Measurements from ENCODE around the gene SLC7A8.

Gene SLC7A8

DNA sequence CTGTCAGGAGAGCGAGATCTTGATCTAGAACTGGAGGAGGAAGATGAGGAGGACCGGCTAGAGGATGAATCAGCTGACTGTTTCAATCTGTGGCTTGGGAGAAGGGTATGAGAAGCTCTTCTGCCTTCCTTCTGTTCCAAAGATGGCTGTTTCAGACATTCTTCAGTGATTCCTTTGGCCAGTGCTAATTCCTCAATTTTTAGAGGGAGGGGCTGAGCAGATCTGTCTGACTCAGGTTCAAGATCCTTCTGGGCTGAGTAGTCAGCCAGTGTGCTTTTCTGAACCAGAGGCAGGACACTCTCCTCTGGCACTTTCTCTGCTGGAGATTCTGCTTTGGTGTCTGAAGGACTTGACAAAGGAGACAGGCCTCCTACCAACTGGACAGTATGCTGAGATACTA lies 103.7 kb downstream of the SLC7A8 start:
- peaks cover 40 to 99% of the 10 kb centered on the region in 2 donors for H3K36me3 ChIP-seq (replicated peaks in 1 of 2; ENCODE audit: control insufficient read depth in 2 of 2, insufficient read depth in 2 of 2, low read length in 2 of 2)
- no peak overlapping the region for H3K27ac ChIP-seq (replicated peaks; ENCODE audit: low read length)
- H3K14ac ChIP-seq (ENCODE audit: low read length), result no peak overlapping the region

DNA sequence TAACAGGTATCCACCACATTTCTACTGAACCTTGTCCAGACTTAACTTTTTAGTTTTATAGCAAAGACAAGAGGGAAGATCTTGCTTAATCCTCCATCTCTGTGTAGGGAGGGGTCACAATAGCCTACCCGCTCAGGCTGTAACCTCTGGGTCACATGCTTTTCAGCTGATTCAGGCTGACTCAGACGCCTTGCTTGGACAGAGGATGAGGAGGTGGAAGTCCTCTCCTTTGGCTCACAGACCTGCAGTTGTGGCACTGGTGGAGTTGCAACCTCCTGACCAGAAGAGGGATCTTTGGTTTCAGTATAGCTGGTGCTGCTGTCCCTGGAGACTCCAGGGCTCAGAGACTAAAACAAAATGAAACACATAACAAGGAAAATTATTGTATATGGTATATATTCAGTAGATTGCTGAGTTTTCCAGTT lies 104.8 kb downstream of the SLC7A8 start:
- H3K36me3 ChIP-seq (replicated peaks in 1 of 2; ENCODE audit: control insufficient read depth in 2 of 2, insufficient read depth in 2 of 2, low read length in 2 of 2), result peaks cover 41 to 96% of the 10 kb centered on the region in 2 donors
- no peak overlapping the region for H2BK12ac ChIP-seq (ENCODE audit: low read length)
- no peak overlapping the region for H2AFZ ChIP-seq (ENCODE audit: low read length)
- H3K4me1 ChIP-seq (ENCODE audit: control insufficient read depth in 2 of 2, insufficient read depth in 1 of 2, low read depth in 1 of 2, low read length in 2 of 2), result peaks cover 0 to 3% of the 10 kb centered on the region in 2 donors
- no peak overlapping the region for H3K27ac ChIP-seq (replicated peaks; ENCODE audit: low read length)
- H4K91ac ChIP-seq (ENCODE audit: low read depth, low read length, poor library complexity), result no peak overlapping the region
- H3K4me3 ChIP-seq (ENCODE audit: low read length in 2 of 2), result no peak overlapping the region
- no peak overlapping the region for H3K4me2 ChIP-seq (ENCODE audit: insufficient read depth, low read length, poor library complexity, severe bottlenecking)
- no peak overlapping the region for H4K8ac ChIP-seq (ENCODE audit: low read depth, low read length)
- peak overlapping the region; percentile 87 for H3K23ac ChIP-seq (ENCODE audit: low read depth, low read length, poor library complexity)
- no peaks in the 10 kb centered on the region for H3K9me3 ChIP-seq (replicated peaks in 1 of 2; ENCODE audit: control insufficient read depth in 2 of 2, insufficient read depth in 1 of 2, low read depth in 1 of 2, low read length in 2 of 2)
- no peak overlapping the region for H2BK120ac ChIP-seq (ENCODE audit: low read depth, low read length)
- H3K4ac ChIP-seq (ENCODE audit: low read length), result no peak overlapping the region
- no CpG with 5 or more reads among the region's 2 CpGs for WGBS, 2 donors (ENCODE audit: extremely low coverage in 2 of 2, insufficient read length in 2 of 2, insufficient replicate concordance in 1 of 2)
- no peaks in the 10 kb centered on the region for H3K27me3 ChIP-seq (ENCODE audit: control insufficient read depth in 3 of 3, insufficient read depth in 3 of 3, low read depth in 1 of 3, low read length in 3 of 3)
- no peak overlapping the region for H2BK15ac ChIP-seq (ENCODE audit: low read length)
- peak overlapping the region; percentile 33 for H3K9ac ChIP-seq (ENCODE audit: low read depth, low read length, poor library complexity)
- DNase-seq (ENCODE audit: low spot score), result no peak
- no peaks in the 10 kb centered on the region for H3K79me1 ChIP-seq (ENCODE audit: low read depth, low read length)
- no peak overlapping the region for H3K14ac ChIP-seq (ENCODE audit: low read length)
- no peak overlapping the region for H3K18ac ChIP-seq (ENCODE audit: low read length)
- no peak overlapping the region for H2BK5ac ChIP-seq (ENCODE audit: low read length)
- no peak overlapping the region for H2AK5ac ChIP-seq (ENCODE audit: low read depth, low read length)

More for the DNA sequence above, 103.7 kb downstream of the SLC7A8 start:
- Histone ChIP-seq H2AK5ac (ENCODE audit: low read depth, low read length) (no peak overlapping the region), H4K91ac (ENCODE audit: low read depth, low read length, poor library complexity) (no peak overlapping the region), H3K23ac (ENCODE audit: low read depth, low read length, poor library complexity) (no peak overlapping the region), H3K9ac (ENCODE audit: low read depth, low read length, poor library complexity) (no peak overlapping the region), H2AFZ (ENCODE audit: low read length) (no peak overlapping the region), H3K4ac (ENCODE audit: low read length) (no peak overlapping the region), H2BK5ac (ENCODE audit: low read length) (no peak overlapping the region), H3K9me3 (replicated peaks in 1 of 2; ENCODE audit: control insufficient read depth in 2 of 2, insufficient read depth in 1 of 2, low read depth in 1 of 2, low read length in 2 of 2) (no peaks in the 10 kb centered on the region), H3K4me1 (ENCODE audit: control insufficient read depth in 2 of 2, insufficient read depth in 1 of 2, low read depth in 1 of 2, low read length in 2 of 2) (peaks cover 0 to 3% of the 10 kb centered on the region in 2 donors), H3K27me3 (ENCODE audit: control insufficient read depth in 3 of 3, insufficient read depth in 3 of 3, low read depth in 1 of 3, low read length in 3 of 3) (no peaks in the 10 kb centered on the region), H3K4me3 (ENCODE audit: low read length in 2 of 2) (no peak overlapping the region), H2BK12ac (ENCODE audit: low read length) (no peak overlapping the region), H2BK120ac (ENCODE audit: low read depth, low read length) (no peak overlapping the region), H2BK15ac (ENCODE audit: low read length) (no peak overlapping the region), H4K8ac (ENCODE audit: low read depth, low read length) (no peak overlapping the region), H3K4me2 (ENCODE audit: insufficient read depth, low read length, poor library complexity, severe bottlenecking) (no peak overlapping the region), H3K18ac (ENCODE audit: low read length) (no peak overlapping the region), H3K79me1 (ENCODE audit: low read depth, low read length) (no peaks in the 10 kb centered on the region)
- no CpG with 5 or more reads among the region's 2 CpGs for WGBS, 2 donors (ENCODE audit: extremely low coverage in 2 of 2, insufficient read length in 2 of 2, insufficient replicate concordance in 1 of 2)
- DNase-seq (ENCODE audit: low spot score), result no peak

DNA sequence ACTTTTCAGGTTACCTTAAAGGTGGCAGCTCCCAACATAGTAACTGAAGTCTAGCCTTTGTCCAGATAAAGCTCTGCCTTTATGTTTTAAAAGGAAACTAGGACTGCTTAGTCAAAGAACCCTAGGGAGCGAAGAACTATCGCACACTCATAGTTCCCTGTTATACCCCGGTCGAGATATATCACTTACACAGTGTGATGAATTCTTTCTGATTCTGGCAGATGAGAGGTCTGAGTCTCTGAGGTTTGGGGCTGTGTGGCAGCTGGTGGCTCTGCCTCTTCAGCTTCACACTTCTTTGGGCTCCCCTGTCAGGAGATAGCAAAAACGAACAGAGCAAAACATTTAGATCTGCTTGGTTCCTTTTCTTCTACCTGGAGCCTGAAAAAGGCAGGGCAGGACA lies 105.5 kb downstream of the SLC7A8 start:
- H2BK12ac ChIP-seq (ENCODE audit: low read length), result no peak overlapping the region
- no peak overlapping the region for H3K4me2 ChIP-seq (ENCODE audit: insufficient read depth, low read length, poor library complexity, severe bottlenecking)
- H3K4me1 ChIP-seq (ENCODE audit: control insufficient read depth in 2 of 2, insufficient read depth in 1 of 2, low read depth in 1 of 2, low read length in 2 of 2), result peaks cover 0 to 3% of the 10 kb centered on the region in 2 donors
- peaks cover 44 to 93% of the 10 kb centered on the region in 2 donors for H3K36me3 ChIP-seq (replicated peaks in 1 of 2; ENCODE audit: control insufficient read depth in 2 of 2, insufficient read depth in 2 of 2, low read length in 2 of 2)
- no peak overlapping the region for H3K14ac ChIP-seq (ENCODE audit: low read length)
- no peak overlapping the region for H3K18ac ChIP-seq (ENCODE audit: low read length)
- no peak overlapping the region for H2BK120ac ChIP-seq (ENCODE audit: low read depth, low read length)
- H2BK15ac ChIP-seq (ENCODE audit: low read length), result no peak overlapping the region
- no peak overlapping the region for H4K8ac ChIP-seq (ENCODE audit: low read depth, low read length)
- no peak for DNase-seq (ENCODE audit: low spot score)
- H4K91ac ChIP-seq (ENCODE audit: low read depth, low read length, poor library complexity), result no peak overlapping the region
- H3K23ac ChIP-seq (ENCODE audit: low read depth, low read length, poor library complexity), result no peak overlapping the region
- no peaks in the 10 kb centered on the region for H3K79me1 ChIP-seq (ENCODE audit: low read depth, low read length)
- no peak overlapping the region for H2AFZ ChIP-seq (ENCODE audit: low read length)
- WGBS, 2 donors (ENCODE audit: extremely low coverage in 2 of 2, insufficient read length in 2 of 2, insufficient replicate concordance in 1 of 2), result no CpG with 5 or more reads among the region's 5 CpGs
- H3K9me3 ChIP-seq (replicated peaks in 1 of 2; ENCODE audit: control insufficient read depth in 2 of 2, insufficient read depth in 1 of 2, low read depth in 1 of 2, low read length in 2 of 2), result no peaks in the 10 kb centered on the region
- H3K27ac ChIP-seq (replicated peaks; ENCODE audit: low read length), result no peak overlapping the region
- no peaks in the 10 kb centered on the region for H3K27me3 ChIP-seq (ENCODE audit: control insufficient read depth in 3 of 3, insufficient read depth in 3 of 3, low read depth in 1 of 3, low read length in 3 of 3)
- no peak overlapping the region for H3K9ac ChIP-seq (ENCODE audit: low read depth, low read length, poor library complexity)
- H3K4me3 ChIP-seq (ENCODE audit: low read length in 2 of 2), result no peak overlapping the region
- no peak overlapping the region for H2AK5ac ChIP-seq (ENCODE audit: low read depth, low read length)
- H3K4ac ChIP-seq (ENCODE audit: low read length), result no peak overlapping the region
- H2BK5ac ChIP-seq (ENCODE audit: low read length), result no peak overlapping the region

DNA sequence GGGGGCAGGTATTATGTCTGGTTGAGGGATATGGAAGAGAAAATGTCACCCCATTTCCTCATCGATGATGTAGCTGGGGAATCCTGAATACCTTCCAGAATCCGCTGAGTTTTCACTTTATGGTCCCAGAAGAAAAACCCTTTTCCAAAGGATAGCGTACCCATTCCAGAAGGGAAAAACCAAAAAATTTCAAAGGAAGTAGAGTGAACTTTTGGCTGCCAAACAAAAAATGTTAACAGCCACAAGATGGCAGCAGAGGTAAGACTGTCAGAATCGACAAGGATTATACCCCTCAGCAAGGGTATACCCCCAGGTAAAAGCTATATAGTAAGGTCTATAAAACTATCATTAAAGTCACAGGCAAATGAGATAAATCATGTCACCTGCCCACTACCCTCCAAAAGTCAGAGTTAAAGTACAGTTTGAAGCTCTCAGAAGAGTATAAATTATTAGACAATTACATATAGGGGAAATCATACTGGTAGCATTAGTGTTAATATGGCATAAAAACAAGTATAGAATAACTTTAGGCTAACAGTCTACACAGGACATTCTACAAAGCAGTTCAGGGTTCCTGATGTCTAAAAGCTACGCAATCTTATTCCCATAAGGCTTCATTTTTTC lies 106.6 kb downstream of the SLC7A8 start:
- H3K4me1 ChIP-seq (ENCODE audit: control insufficient read depth in 2 of 2, insufficient read depth in 1 of 2, low read depth in 1 of 2, low read length in 2 of 2), result peaks cover 4 to 7% of the 10 kb centered on the region in 2 donors
- no peak overlapping the region for H2BK12ac ChIP-seq (ENCODE audit: low read length)
- no peak overlapping the region for H3K27ac ChIP-seq (replicated peaks; ENCODE audit: low read length)
- no peak overlapping the region for H3K4me3 ChIP-seq (ENCODE audit: low read length in 2 of 2)
- H4K91ac ChIP-seq (ENCODE audit: low read depth, low read length, poor library complexity), result no peak overlapping the region
- no peak overlapping the region for H2AFZ ChIP-seq (ENCODE audit: low read length)
- H3K79me1 ChIP-seq (ENCODE audit: low read depth, low read length), result no peaks in the 10 kb centered on the region
- H3K4ac ChIP-seq (ENCODE audit: low read length), result no peak overlapping the region
- H3K9ac ChIP-seq (ENCODE audit: low read depth, low read length, poor library complexity), result no peak overlapping the region
- H3K18ac ChIP-seq (ENCODE audit: low read length), result no peak overlapping the region
- no peak overlapping the region for H3K4me2 ChIP-seq (ENCODE audit: insufficient read depth, low read length, poor library complexity, severe bottlenecking)
- no peaks in the 10 kb centered on the region for H3K27me3 ChIP-seq (ENCODE audit: control insufficient read depth in 3 of 3, insufficient read depth in 3 of 3, low read depth in 1 of 3, low read length in 3 of 3)
- no peak for DNase-seq (ENCODE audit: low spot score)
- no peak overlapping the region for H2BK120ac ChIP-seq (ENCODE audit: low read depth, low read length)
- no peaks in the 10 kb centered on the region for H3K9me3 ChIP-seq (replicated peaks in 1 of 2; ENCODE audit: control insufficient read depth in 2 of 2, insufficient read depth in 1 of 2, low read depth in 1 of 2, low read length in 2 of 2)
- no peak overlapping the region for H3K14ac ChIP-seq (ENCODE audit: low read length)
- H2BK15ac ChIP-seq (ENCODE audit: low read length), result no peak overlapping the region
- no CpG with 5 or more reads among the region's 5 CpGs for WGBS, 2 donors (ENCODE audit: extremely low coverage in 2 of 2, insufficient read length in 2 of 2, insufficient replicate concordance in 1 of 2)
- no peak overlapping the region for H2AK5ac ChIP-seq (ENCODE audit: low read depth, low read length)
- peaks cover 46 to 91% of the 10 kb centered on the region in 2 donors for H3K36me3 ChIP-seq (replicated peaks in 1 of 2; ENCODE audit: control insufficient read depth in 2 of 2, insufficient read depth in 2 of 2, low read length in 2 of 2)
- H4K8ac ChIP-seq (ENCODE audit: low read depth, low read length), result no peak overlapping the region
- H2BK5ac ChIP-seq (ENCODE audit: low read length), result no peak overlapping the region
- no peak overlapping the region for H3K23ac ChIP-seq (ENCODE audit: low read depth, low read length, poor library complexity)

Measured in neuronal stem cell (in vitro differentiated cells).